Sigmoid colon (tissue), 7 donors: ENCODE data around the gene PALMD. TPM values are rescaled to one million over a fixed set of nuclear protein-coding genes. Genes with fewer than 3 reads are reported as not detected.

Experiments
- DNase-seq: peaks from one replicate; pipeline ENCODE4 v3.0.0-alpha.2; 2019
- H3K27ac ChIP-seq, 4 donors: fragments of 200-600 bp; sonication (generic); one replicate each; pipeline ENCODE4 v1.5.1; 2016 to 2019; ENCODE audit warnings: mild to moderate bottlenecking in 1 of 4
- H3K27me3 ChIP-seq, 3 donors: fragments of 200-600 bp; sonication (generic); one replicate each; pipeline ENCODE4 v1.5.1; 2019; ENCODE audit warnings: mild to moderate bottlenecking in 1 of 3
- H3K36me3 ChIP-seq, 4 donors: fragments of 200-600 bp; sonication (generic); one replicate each; pipeline ENCODE4 v1.5.1; 2016 to 2019
- H3K4me1 ChIP-seq, 4 donors: fragments of 200-600 bp; sonication (generic); one replicate each; pipeline ENCODE4 v1.5.1; 2017 to 2019
- H3K4me3 ChIP-seq, 4 donors: fragments of 200-600 bp; sonication (generic); one replicate each; pipeline ENCODE4 v1.5.1; 2017 to 2019; ENCODE audit warnings: mild to moderate bottlenecking in 2 of 4, moderate library complexity in 1 of 4
- H3K9me3 ChIP-seq, 4 donors: fragments of 200-600 bp in 3 of 4; sonication (generic) in 3 of 4; one replicate each; pipeline versions ENCODE4 v1.5.1 to v1.6.1; 2013 to 2019
- EP300 ChIP-seq, 4 donors: sonication (generic); formaldehyde crosslinking; IDR thresholded peaks; one replicate each; pipeline ENCODE4 v1.6.1; 2017; ENCODE audit warnings: antibody characterized with exemption in 4 of 4
- POLR2A ChIP-seq, 2 donors: fragments of 450-650 bp; IDR thresholded peaks; one replicate each; pipeline ENCODE4 v1.6.1; 2016; ENCODE audit warnings: antibody characterized with exemption in 2 of 2, mild to moderate bottlenecking in 2 of 2, moderate library complexity in 2 of 2
- POLR2AphosphoS5 ChIP-seq, 4 donors: sonication (generic); formaldehyde crosslinking; IDR thresholded peaks; one replicate each; pipeline ENCODE4 v1.6.1; 2017; ENCODE audit warnings: antibody characterized with exemption in 4 of 4
- WGBS, 2 donors: extraction: QIAGEN DNeasy Blood & Tissue Kit; methylation state at CpG; one replicate each; pipeline ENCODE4 v1.1.7; 2013; 5-methylcytosine and 5-hydroxymethylcytosine counted together
- intact Hi-C: fragments of 100-400 bp; cut with DNase I; formaldehyde crosslinking; loops from one replicate; pipeline ENCODE4 v1.15.1; 2023
- polyA plus RNA-seq, 3 donors: library from polyadenylated mRNA; stranded (reverse); fragments of 200-250 nt; gene quantifications; one replicate each; pipeline ENCODE4 v1.2.3, GENCODE V29; 2013
- total RNA-seq, 4 donors: library from RNA; depleted of rRNA; stranded (reverse); fragments of >200 nt; gene quantifications; one replicate each; pipeline ENCODE4 v1.1.0, GENCODE V29; 2016
- TF ChIP-seq, protein P1 (sequence below), 4 experiments: fragments of 450-650 bp in 3 of 4; fragments of 200-600 bp in 1 of 4; IDR thresholded peaks; one replicate each; pipeline ENCODE4 v1.5.1; 2016 to 2019; ENCODE audit warnings: antibody characterized with exemption in 4 of 4, mild to moderate bottlenecking in 3 of 4, moderate library complexity in 2 of 4
- donor health status: healthy with polysubstance abuse.
- donor health status: Bipolar disorder and iron deficiency.
- donor health status: healthy.

The PALMD gene
- total and polyA plus RNA-seq, 7 donors, result 0.92 to 20.2 (median 8.1) TPM

- intact Hi-C loops, result no loop called here
- Histone ChIP-seq H3K27me3 (no peaks in the 10 kb centered on the region), H3K4me3 (peak overlapping the region in 2 of 4 donors; percentile 33 to 41), H3K9me3 (no peaks in the 10 kb centered on the region), H3K4me1 (peaks cover 0 to 31% (median 18%) of the 10 kb centered on the region in 4 donors), H3K36me3 (no peaks in the 10 kb centered on the region), H3K27ac (peak overlapping the region in 2 of 4 donors; percentile 65 to 85)
- TF ChIP-seq, protein P1, sequence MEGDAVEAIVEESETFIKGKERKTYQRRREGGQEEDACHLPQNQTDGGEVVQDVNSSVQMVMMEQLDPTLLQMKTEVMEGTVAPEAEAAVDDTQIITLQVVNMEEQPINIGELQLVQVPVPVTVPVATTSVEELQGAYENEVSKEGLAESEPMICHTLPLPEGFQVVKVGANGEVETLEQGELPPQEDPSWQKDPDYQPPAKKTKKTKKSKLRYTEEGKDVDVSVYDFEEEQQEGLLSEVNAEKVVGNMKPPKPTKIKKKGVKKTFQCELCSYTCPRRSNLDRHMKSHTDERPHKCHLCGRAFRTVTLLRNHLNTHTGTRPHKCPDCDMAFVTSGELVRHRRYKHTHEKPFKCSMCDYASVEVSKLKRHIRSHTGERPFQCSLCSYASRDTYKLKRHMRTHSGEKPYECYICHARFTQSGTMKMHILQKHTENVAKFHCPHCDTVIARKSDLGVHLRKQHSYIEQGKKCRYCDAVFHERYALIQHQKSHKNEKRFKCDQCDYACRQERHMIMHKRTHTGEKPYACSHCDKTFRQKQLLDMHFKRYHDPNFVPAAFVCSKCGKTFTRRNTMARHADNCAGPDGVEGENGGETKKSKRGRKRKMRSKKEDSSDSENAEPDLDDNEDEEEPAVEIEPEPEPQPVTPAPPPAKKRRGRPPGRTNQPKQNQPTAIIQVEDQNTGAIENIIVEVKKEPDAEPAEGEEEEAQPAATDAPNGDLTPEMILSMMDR (IDR thresholded peaks at IDR 0.05), result no peak
- peak in 1 of 4 donors; percentile 33 for TF ChIP-seq POLR2AphosphoS5 (IDR thresholded peaks at IDR 0.05)
- no peak for DNase-seq
- WGBS, 2 donors, result 50 to 82% methylated on average over 4 of the region's 4 CpGs
Measured at GRCh38 chr1:99648107-99648506, 2.2 kb downstream of the PALMD start.

DNA sequence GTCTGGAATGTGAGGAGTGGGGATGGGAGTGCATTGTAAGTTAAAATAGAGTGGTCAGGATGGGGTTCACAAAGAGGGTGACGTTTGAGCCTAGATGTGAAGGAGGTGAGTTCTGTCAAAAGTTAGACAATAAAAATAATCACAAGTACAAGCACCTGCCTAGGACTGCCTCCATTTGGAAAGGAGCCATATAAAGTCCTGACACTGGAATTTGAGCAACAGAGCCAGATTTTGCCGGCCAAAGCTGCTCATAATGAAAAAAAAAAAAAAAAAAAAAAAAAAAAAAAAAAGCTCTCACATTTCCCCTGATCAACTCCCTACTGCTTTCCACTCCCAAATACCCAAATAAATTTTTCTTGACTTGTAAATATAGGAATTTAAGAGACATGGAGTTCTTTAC is 4.1 kb downstream of the PALMD start:
- Histone ChIP-seq H3K4me1 (peaks cover 0 to 31% (median 19%) of the 10 kb centered on the region in 4 donors), H3K4me3 (no peak overlapping the region), H3K9me3 (no peaks in the 10 kb centered on the region), H3K27me3 (no peaks in the 10 kb centered on the region), H3K36me3 (no peaks in the 10 kb centered on the region), H3K27ac (peak overlapping the region in 3 of 4 donors; percentile 28 to 85 (median 48))
- DNase-seq, result no peak
- intact Hi-C loops, result no loop called here
- TF ChIP-seq POLR2AphosphoS5 (IDR thresholded peaks at IDR 0.05) (no peak), POLR2A (IDR thresholded peaks at IDR 0.05) (no peak), EP300 (IDR thresholded peaks at IDR 0.05) (no peak)
- TF ChIP-seq, protein P1 (IDR thresholded peaks at IDR 0.05), result no peak
- WGBS, 2 donors, result 15 to 55% methylated on average over 2 of the region's 2 CpGs

GRCh38 chr1:99650773-99651437 is 5.0 kb downstream of the PALMD start:
- Histone ChIP-seq H3K4me1 (peaks cover 0 to 27% (median 14%) of the 10 kb centered on the region in 4 donors), H3K4me3 (no peak overlapping the region), H3K27me3 (no peaks in the 10 kb centered on the region), H3K9me3 (no peaks in the 10 kb centered on the region), H3K27ac (peak overlapping the region in 3 of 4 donors; percentile 28 to 85 (median 48)), H3K36me3 (no peaks in the 10 kb centered on the region)
- TF ChIP-seq, protein P1 (IDR thresholded peaks at IDR 0.05), result no peak
- TF ChIP-seq POLR2AphosphoS5 (IDR thresholded peaks at IDR 0.05) (no peak), POLR2A (IDR thresholded peaks at IDR 0.05) (no peak), EP300 (IDR thresholded peaks at IDR 0.05) (no peak)
- intact Hi-C loops, result no loop called here
- 29 to 60% methylated on average over 3 of the region's 3 CpGs for WGBS, 2 donors
- DNase-seq, result no peak

DNA sequence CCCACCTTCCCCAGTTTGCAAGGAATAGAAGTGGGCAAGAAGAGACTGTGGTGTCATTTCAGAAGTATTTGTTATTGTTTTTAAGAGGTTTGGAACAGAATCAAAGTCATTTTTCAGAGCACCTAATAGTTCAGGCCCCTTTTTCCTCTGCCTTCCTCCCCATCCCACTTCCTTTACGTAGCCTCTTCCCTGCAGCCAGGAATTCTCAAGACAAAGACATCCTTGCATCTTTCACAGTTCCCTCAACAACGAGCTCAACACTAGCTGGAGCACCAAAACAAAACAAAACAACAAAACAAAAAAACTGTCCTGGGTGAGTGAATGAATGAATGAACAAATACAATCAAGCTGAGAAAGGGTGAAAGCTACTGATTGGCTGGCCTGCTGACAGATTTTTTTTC is 7.0 kb downstream of the PALMD start:
- H3K4me1 ChIP-seq, result peaks cover 0 to 20% (median 11%) of the 10 kb centered on the region in 4 donors
- H3K9me3 ChIP-seq, result no peaks in the 10 kb centered on the region
- no peaks in the 10 kb centered on the region for H3K36me3 ChIP-seq
- no peaks in the 10 kb centered on the region for H3K27me3 ChIP-seq
- no peak overlapping the region for H3K4me3 ChIP-seq
- TF ChIP-seq, protein P1 (IDR thresholded peaks at IDR 0.05), result no peak
- TF ChIP-seq POLR2A (IDR thresholded peaks at IDR 0.05) (no peak), EP300 (IDR thresholded peaks at IDR 0.05) (no peak), POLR2AphosphoS5 (IDR thresholded peaks at IDR 0.05) (no peak)
- no peak for DNase-seq
- H3K27ac ChIP-seq, result peak overlapping the region in 1 of 4 donors; percentile 53
- 52 to 66% methylated on average over 2 of the region's 2 CpGs for WGBS, 2 donors
- intact Hi-C loops, result no loop called here
